ENCODE results near the gene CEP104. TPM values are rescaled to one million over a fixed set of nuclear protein-coding genes. Genes with fewer than 3 reads are reported as not detected.

Gene CEP104
- 14.8 and 51.1 TPM in 2 replicates for total RNA-seq (2014; rRNA removed; shearing (Covaris generic))

GRCh38 chr1:3856923-3857790 is at the start of gene CEP104, which contains the start of gene DFFB:
Gene CEP104, minus strand, starts transcription at chr1:3857211. Its CDS starts 4,804 bp downstream, at chr1:3852407.
Gene DFFB, plus strand, starts transcription at chr1:3857476. Its CDS starts 128 bp downstream, at chr1:3857604.
- DNase-seq (ENCODE audit: low read depth in 1 of 2, low spot score in 2 of 2), result peak; percentile 78 to 94
- H3K27me3 ChIP-seq (replicated peaks), result no peaks in the 10 kb centered on the region
- no peaks in the 10 kb centered on the region; the same call in 1 of the 2 replicates for H3K9me3 ChIP-seq (replicated peaks)
- H3K27ac ChIP-seq, result peak within 1 kb of the TSS; percentile 52
- peaks cover 8% of the 10 kb centered on the region for H3K36me3 ChIP-seq
- H3K4me3 ChIP-seq, result peak within 1 kb of the TSS; percentile 95
- peaks cover 19% of the 10 kb centered on the region for H3K4me1 ChIP-seq (replicated peaks)

DNA sequence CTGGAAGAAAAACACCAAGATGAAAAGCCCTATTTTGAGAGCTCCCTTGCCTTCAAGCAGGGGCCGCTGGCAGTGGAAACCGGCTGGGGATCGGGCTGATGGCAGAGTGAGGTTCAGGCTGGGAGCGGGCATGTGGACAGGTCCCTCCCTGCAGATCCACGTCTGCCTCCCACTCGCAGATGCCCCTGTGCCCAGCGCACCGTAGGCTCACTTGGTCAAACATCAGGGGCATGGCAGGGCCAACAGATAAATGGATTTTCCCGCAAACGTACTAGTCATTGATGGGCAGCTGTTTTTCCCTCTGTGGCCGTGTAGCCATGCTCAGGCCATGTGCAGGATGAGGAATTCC is 49.6 kb upstream of the CEP104 start:
- no peaks in the 10 kb centered on the region for H3K9me3 ChIP-seq (replicated peaks)
- no peaks in the 10 kb centered on the region for H3K36me3 ChIP-seq
- H3K27me3 ChIP-seq (replicated peaks), result peaks cover 10% of the 10 kb centered on the region
- no peak overlapping the region for H3K4me3 ChIP-seq
- no peak overlapping the region for H3K27ac ChIP-seq
- H3K4me1 ChIP-seq (replicated peaks), result no peaks in the 10 kb centered on the region
- DNase-seq (ENCODE audit: low read depth in 1 of 2, low spot score in 2 of 2), result no peak

GRCh38 chr1:3905953-3906671 is 49.1 kb upstream of the CEP104 start:
- peaks cover 7% of the 10 kb centered on the region for H3K27me3 ChIP-seq (replicated peaks)
- DNase-seq (ENCODE audit: low read depth in 1 of 2, low spot score in 2 of 2), result no peak
- no peak overlapping the region for H3K4me3 ChIP-seq
- H3K27ac ChIP-seq, result no peak overlapping the region
- peaks cover 4% of the 10 kb centered on the region; the same call in 1 of the 2 replicates for H3K4me1 ChIP-seq (replicated peaks)
- no peaks in the 10 kb centered on the region for H3K36me3 ChIP-seq
- no peaks in the 10 kb centered on the region for H3K9me3 ChIP-seq (replicated peaks)

DNA sequence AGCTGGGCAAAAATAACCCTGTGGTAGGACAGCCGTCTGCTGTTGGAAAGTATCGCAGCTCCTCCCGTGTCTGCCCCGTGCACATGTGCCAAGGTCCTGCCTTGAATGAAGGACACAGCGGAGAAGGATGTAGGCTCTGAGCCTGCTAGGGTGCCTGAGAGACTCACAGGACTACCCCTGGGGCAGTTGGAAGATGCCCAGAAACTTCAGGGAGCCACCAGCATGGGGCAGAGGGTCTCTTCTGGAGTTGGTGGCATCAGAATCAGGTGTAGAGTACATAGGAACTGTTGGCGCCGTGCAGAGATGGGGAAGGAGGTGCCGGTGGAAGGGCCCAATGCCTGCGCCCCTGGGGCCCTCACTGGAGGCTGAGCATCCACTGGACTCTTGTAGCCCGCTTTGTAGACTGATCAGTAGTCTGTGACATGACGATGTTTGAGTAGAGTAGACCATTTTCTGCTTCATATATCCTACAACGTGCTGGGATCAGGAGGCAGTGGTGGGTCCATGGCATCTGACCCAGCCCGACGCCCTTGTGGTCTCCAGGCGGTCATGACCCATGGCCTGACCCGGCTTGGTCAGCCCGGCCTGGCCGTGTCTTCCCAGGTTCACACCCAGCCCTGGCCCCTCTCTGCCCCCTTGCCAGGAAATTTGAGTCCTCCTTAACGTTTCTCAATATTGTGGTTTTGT is 48.4 kb upstream of the CEP104 start:
- no peak for DNase-seq (ENCODE audit: low read depth in 1 of 2, low spot score in 2 of 2)
- Histone ChIP-seq H3K9me3 (replicated peaks) (no peaks in the 10 kb centered on the region), H3K27ac (no peak overlapping the region), H3K4me3 (no peak overlapping the region), H3K27me3 (replicated peaks) (0 out of 2 replicates have a peak, but pooled peaks cover under 1% of the 10 kb centered on the region), H3K4me1 (replicated peaks) (peaks cover 4% of the 10 kb centered on the region; the same call in 1 of the 2 replicates), H3K36me3 (peaks cover 2% of the 10 kb centered on the region; the same call in 1 of the 2 replicates)

DNA sequence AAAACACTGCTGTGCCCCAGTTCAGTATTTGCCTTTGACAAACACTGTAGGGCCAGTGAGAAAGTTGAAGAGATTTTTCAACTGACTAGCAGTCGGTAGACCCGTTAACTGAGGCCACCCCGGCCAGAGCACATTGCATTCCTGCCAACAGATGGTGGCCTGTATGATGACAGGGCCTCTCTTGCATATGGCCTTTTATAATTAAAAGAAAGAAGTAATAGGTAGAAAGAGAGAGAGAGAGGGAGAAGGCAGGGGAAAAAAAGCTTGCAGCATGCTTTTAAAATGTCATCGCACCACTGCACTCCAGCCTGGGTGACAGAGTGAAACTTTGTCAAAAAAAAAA is 47.8 kb upstream of the CEP104 start:
- Histone ChIP-seq H3K27ac (no peak overlapping the region), H3K27me3 (replicated peaks) (no peaks in the 10 kb centered on the region), H3K36me3 (peaks cover 4% of the 10 kb centered on the region; the same call in 1 of the 2 replicates), H3K9me3 (replicated peaks) (no peaks in the 10 kb centered on the region), H3K4me3 (no peak overlapping the region), H3K4me1 (replicated peaks) (peaks cover 4% of the 10 kb centered on the region; the same call in 1 of the 2 replicates)
- DNase-seq (ENCODE audit: low read depth in 1 of 2, low spot score in 2 of 2), result no peak

DNA sequence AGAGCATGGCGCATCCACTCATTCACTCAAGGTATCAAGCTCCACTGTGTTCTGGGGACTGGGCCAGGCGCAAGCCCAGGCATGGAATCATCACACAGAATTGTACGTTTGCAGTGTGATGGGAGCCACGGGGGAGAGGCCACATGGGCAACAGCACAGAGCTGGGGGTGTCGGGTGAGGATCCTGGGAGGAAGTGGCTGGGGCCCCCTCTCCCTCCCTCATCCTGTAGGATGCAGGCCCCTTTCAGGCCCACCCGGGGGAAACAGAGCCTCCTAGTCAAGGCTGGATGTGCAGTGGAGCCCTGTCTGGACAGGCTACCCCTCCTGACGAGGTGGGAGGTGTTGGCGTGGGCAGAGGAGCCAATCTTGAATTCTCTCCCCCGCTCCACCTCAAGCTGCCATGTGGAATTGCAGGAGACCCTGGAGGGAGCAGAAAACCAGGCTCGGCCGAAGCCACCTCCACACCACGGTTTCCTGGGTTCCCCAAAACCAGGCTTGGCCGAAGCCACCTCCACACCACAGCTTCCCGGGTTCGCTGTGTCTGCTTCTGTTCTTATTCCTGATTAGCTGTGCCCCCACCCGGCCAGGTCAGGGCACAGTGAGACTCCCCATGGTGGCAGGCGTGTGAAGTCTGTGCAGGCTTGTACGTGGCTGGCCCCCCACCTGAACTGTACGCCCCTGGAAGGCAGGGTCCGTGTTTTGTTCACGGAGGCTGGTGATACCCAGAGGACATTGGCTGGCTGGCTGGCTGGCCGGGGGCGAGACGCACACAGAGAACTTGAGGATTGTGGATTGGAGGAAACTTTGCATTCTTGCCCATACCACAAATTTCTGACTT is 47.2 kb upstream of the CEP104 start:
- no peaks in the 10 kb centered on the region for H3K27me3 ChIP-seq (replicated peaks)
- peaks cover 6% of the 10 kb centered on the region; the same call in 1 of the 2 replicates for H3K36me3 ChIP-seq
- H3K27ac ChIP-seq, result no peak overlapping the region
- no peaks in the 10 kb centered on the region for H3K9me3 ChIP-seq (replicated peaks)
- no peak overlapping the region for H3K4me3 ChIP-seq
- H3K4me1 ChIP-seq (replicated peaks), result peaks cover 4% of the 10 kb centered on the region; the same call in 1 of the 2 replicates
- DNase-seq (ENCODE audit: low read depth in 1 of 2, low spot score in 2 of 2), result no peak

- H3K9me3 ChIP-seq (replicated peaks), result no peaks in the 10 kb centered on the region
- peaks cover 4% of the 10 kb centered on the region; the same call in 1 of the 2 replicates for H3K4me1 ChIP-seq (replicated peaks)
- H3K4me3 ChIP-seq, result no peak overlapping the region
- H3K27me3 ChIP-seq (replicated peaks), result no peaks in the 10 kb centered on the region
- DNase-seq (ENCODE audit: low read depth in 1 of 2, low spot score in 2 of 2), result no peak
- H3K36me3 ChIP-seq, result peaks cover 14% of the 10 kb centered on the region; the same call in 1 of the 2 replicates
- no peak overlapping the region for H3K27ac ChIP-seq
Measured at GRCh38 chr1:3903141-3904005, 46.4 kb upstream of the CEP104 start.

- H3K27ac ChIP-seq, result no peak overlapping the region
- peaks cover 15% of the 10 kb centered on the region; the same call in 1 of the 2 replicates for H3K36me3 ChIP-seq
- peaks cover 4% of the 10 kb centered on the region; the same call in 1 of the 2 replicates for H3K4me1 ChIP-seq (replicated peaks)
- no peak overlapping the region for H3K4me3 ChIP-seq
- no peaks in the 10 kb centered on the region for H3K27me3 ChIP-seq (replicated peaks)
- DNase-seq (ENCODE audit: low read depth in 1 of 2, low spot score in 2 of 2), result no peak
- no peaks in the 10 kb centered on the region for H3K9me3 ChIP-seq (replicated peaks)
Measured at GRCh38 chr1:3902571-3903091, 45.6 kb upstream of the CEP104 start.

- Histone ChIP-seq H3K27ac (no peak overlapping the region), H3K4me3 (no peak overlapping the region), H3K27me3 (replicated peaks) (no peaks in the 10 kb centered on the region), H3K36me3 (peaks cover 15% of the 10 kb centered on the region; the same call in 1 of the 2 replicates), H3K4me1 (replicated peaks) (peaks cover 4% of the 10 kb centered on the region; the same call in 1 of the 2 replicates), H3K9me3 (replicated peaks) (no peaks in the 10 kb centered on the region)
- no peak for DNase-seq (ENCODE audit: low read depth in 1 of 2, low spot score in 2 of 2)
Measured at GRCh38 chr1:3902111-3902511, 45.1 kb upstream of the CEP104 start.

DNA sequence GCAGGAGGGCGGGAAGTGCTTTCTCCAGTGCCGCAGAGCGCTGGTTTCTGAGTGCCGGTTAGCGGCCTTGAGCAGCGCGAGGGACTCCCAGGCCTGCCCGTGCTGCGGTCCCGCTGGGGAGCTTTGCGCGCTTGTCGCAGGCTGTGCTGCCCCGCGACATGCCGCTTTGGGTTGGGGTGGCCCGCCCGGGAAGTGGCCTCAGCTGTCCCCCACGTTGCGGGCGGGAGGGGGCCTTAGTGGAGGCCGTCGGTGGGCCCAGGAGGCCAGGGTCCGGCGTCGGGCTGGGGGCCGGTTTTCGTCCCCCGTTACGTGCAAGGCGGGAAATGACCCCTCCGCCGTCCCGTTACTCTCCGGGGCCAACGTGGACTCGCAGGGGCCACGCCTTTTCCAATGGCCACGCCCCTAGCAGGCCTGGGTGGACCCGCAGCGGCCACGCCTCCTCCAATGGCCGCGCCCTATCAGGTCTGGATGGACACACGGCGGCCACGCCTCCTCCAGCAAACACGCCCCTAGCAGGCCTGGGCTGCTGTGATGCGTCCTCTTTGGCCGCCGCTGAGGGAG is 44.0 kb upstream of the CEP104 start:
- Histone ChIP-seq H3K27ac (peak overlapping the region; percentile 82), H3K4me1 (replicated peaks) (peaks cover 4% of the 10 kb centered on the region; the same call in 1 of the 2 replicates), H3K27me3 (replicated peaks) (no peaks in the 10 kb centered on the region), H3K9me3 (replicated peaks) (no peaks in the 10 kb centered on the region), H3K36me3 (peaks cover 15% of the 10 kb centered on the region; the same call in 1 of the 2 replicates), H3K4me3 (peak overlapping the region; percentile 79)
- DNase-seq (ENCODE audit: low read depth in 1 of 2, low spot score in 2 of 2), result peak; percentile 94 to 97

GRCh38 chr1:3900150-3900968 is 43.3 kb upstream of the CEP104 start, which contains the start of gene C1orf174:
Gene C1orf174, minus strand, starts transcription at chr1:3900272. Its CDS starts 86 bp downstream, at chr1:3900186.
- Histone ChIP-seq H3K9me3 (replicated peaks) (no peaks in the 10 kb centered on the region), H3K27me3 (replicated peaks) (no peaks in the 10 kb centered on the region), H3K36me3 (peaks cover 15% of the 10 kb centered on the region; the same call in 1 of the 2 replicates), H3K4me3 (peak within 1 kb of the TSS; percentile 79), H3K4me1 (replicated peaks) (peaks cover 4% of the 10 kb centered on the region; the same call in 1 of the 2 replicates), H3K27ac (peak within 1 kb of the TSS; percentile 82)
- DNase-seq (ENCODE audit: low read depth in 1 of 2, low spot score in 2 of 2), result peak; percentile 94 to 99

Measured in SJSA1 (cell line).